GM19025 (cell line): ENCODE measurements around the gene CPT2.

Experiments used
- ATAC-seq: cut with Tn5 transposase; IDR thresholded peaks from one replicate; pipeline ENCODE4 v1.9.1; 2021; ENCODE audit warnings: mild to moderate bottlenecking, low read depth, moderate library complexity; ENCODE audit not compliant: unreplicated experiment

CPT2 gene

GRCh38 chr1:53258216-53258615 is 61.6 kb downstream of the CPT2 start:
- no peak for ATAC-seq

GRCh38 chr1:53259932-53260331 is 63.3 kb downstream of the CPT2 start:
- ATAC-seq, result no peak

DNA sequence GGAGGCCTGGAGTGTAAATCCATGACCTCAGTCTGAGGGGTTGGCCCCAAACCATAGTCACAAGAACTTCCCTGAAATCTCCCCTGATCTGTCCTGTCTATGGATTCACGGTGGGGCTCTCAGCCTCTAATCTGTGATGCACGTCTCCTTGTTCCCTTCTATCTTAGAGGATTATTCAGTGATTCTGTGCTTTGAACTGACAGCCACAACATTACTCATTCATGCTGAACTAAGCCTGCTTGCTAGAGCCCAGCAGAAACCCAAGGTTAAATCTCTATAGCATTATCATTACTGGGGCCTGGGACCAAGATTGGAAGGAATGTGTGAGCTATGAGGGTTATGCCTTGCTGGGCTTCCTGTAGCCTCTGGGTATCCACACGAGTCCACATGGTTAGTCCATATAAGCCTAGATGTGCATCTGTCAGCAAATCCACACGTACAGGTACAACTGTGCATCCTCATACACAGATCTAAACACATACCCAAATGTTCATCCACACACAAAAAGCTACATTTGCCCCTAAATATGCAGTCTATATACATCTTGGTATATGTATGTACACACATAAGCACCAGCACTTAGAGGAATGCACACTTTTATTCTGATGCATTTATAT is 64.1 kb downstream of the CPT2 start:
- ATAC-seq, result no peak

GRCh38 chr1:53262000-53262399 is 65.4 kb downstream of the CPT2 start:
- ATAC-seq, result no peak
